ENCODE results near the gene NPIPB13.
"Not testable (repeated sequence)": the region's sequence is repeated elsewhere in the genome, so short reads cannot be mapped to it uniquely, and the experiment has no call there.

NPIPB13 gene

GRCh38 chr16:30248379-30248778 lies at the start of gene NPIPB13:
NPIPB13 (minus strand) TSS chr16:30248479; CDS start chr16:30245573, 2,906 bp downstream.
- DNase-seq (ENCODE audit: low read depth in 2 of 2): not testable (repeated sequence)

- DNase-seq (ENCODE audit: low read depth in 2 of 2): not testable (repeated sequence)
Measured at GRCh38 chr16:30282357-30282756, 34.1 kb upstream of the NPIPB13 start.

GRCh38 chr16:30278523-30278922 lies 30.2 kb upstream of the NPIPB13 start:
- DNase-seq (ENCODE audit: low read depth in 2 of 2): not testable (repeated sequence)

GRCh38 chr16:30217082-30217481 lies 31.2 kb downstream of the NPIPB13 start:
- not testable (repeated sequence) for DNase-seq (ENCODE audit: low read depth in 2 of 2)

- DNase-seq (ENCODE audit: low read depth in 2 of 2): not testable (repeated sequence)
Measured at GRCh38 chr16:30211414-30211813, 36.9 kb downstream of the NPIPB13 start.

- DNase-seq (ENCODE audit: low read depth in 2 of 2): not testable (repeated sequence)
Measured at GRCh38 chr16:30209032-30209431, 39.2 kb downstream of the NPIPB13 start.

- DNase-seq (ENCODE audit: low read depth in 2 of 2): not testable (repeated sequence)
Measured at GRCh38 chr16:30207063-30207704, 41.1 kb downstream of the NPIPB13 start.

- not testable (repeated sequence) for DNase-seq (ENCODE audit: low read depth in 2 of 2)
Measured at GRCh38 chr16:30206252-30206651, 42.0 kb downstream of the NPIPB13 start.

- DNase-seq (ENCODE audit: low read depth in 2 of 2): not testable (repeated sequence)
Measured at GRCh38 chr16:30205541-30206236, 42.6 kb downstream of the NPIPB13 start.

- DNase-seq (ENCODE audit: low read depth in 2 of 2): not testable (repeated sequence)
Measured at GRCh38 chr16:30199608-30200343, 48.5 kb downstream of the NPIPB13 start.

GRCh38 chr16:30199049-30199448 lies 49.2 kb downstream of the NPIPB13 start, which contains the start of gene SULT1A3:
SULT1A3 (plus strand) TSS chr16:30199255; CDS start chr16:30200729, 1,474 bp downstream.
- not testable (repeated sequence) for DNase-seq (ENCODE audit: low read depth in 2 of 2)
